Measurements from ENCODE around the gene CCT2. TPM values are rescaled to one million over a fixed set of nuclear protein-coding genes. Genes with fewer than 3 reads are reported as not detected.

Gene CCT2
- total RNA-seq, 2 donors from 2014 or later = 104 to 223 TPM

GRCh38 chr12:69548687-69549086 is 36.6 kb upstream of the CCT2 start:
- Histone ChIP-seq H3K4me1 (no peaks in the 10 kb centered on the region), H3K27me3 (no peaks in the 10 kb centered on the region), H3K36me3 (no peaks in the 10 kb centered on the region), H3K27ac (no peak overlapping the region), H3K9me3 (no peaks in the 10 kb centered on the region), H3K9ac (ENCODE audit: low read depth in 2 of 2, low read length in 2 of 2) (no peak overlapping the region), H3K4me3 (no peak overlapping the region)
- intact Hi-C loops (cut with DNase I) = no loop called here
- no peak for TF ChIP-seq CTCF (IDR thresholded peaks at IDR 0.05)
- no peak for DNase-seq

- Histone ChIP-seq H3K4me3 (no peak overlapping the region), H3K4me1 (no peaks in the 10 kb centered on the region), H3K27ac (no peak overlapping the region), H3K9me3 (no peaks in the 10 kb centered on the region), H3K27me3 (no peaks in the 10 kb centered on the region), H3K36me3 (no peaks in the 10 kb centered on the region), H3K9ac (ENCODE audit: low read depth in 2 of 2, low read length in 2 of 2) (no peak overlapping the region)
- no peak for TF ChIP-seq CTCF (IDR thresholded peaks at IDR 0.05)
- intact Hi-C loops (cut with DNase I) = no loop called here
- DNase-seq = no peak
Observed at GRCh38 chr12:69550569-69551350, 34.5 kb upstream of the CCT2 start.

GRCh38 chr12:69553628-69554248 is 31.5 kb upstream of the CCT2 start:
- no peak for DNase-seq
- Histone ChIP-seq H3K9ac (ENCODE audit: low read depth in 2 of 2, low read length in 2 of 2) (no peak overlapping the region), H3K4me3 (no peak overlapping the region), H3K4me1 (no peaks in the 10 kb centered on the region), H3K36me3 (no peaks in the 10 kb centered on the region), H3K27ac (no peak overlapping the region), H3K9me3 (no peaks in the 10 kb centered on the region), H3K27me3 (no peaks in the 10 kb centered on the region)
- intact Hi-C loops (cut with DNase I) = no loop called here
- TF ChIP-seq CTCF (IDR thresholded peaks at IDR 0.05) = no peak

GRCh38 chr12:69555461-69555860 is 29.8 kb upstream of the CCT2 start:
- no peak overlapping the region for H3K9ac ChIP-seq (ENCODE audit: low read depth in 2 of 2, low read length in 2 of 2)
- no peaks in the 10 kb centered on the region for H3K27me3 ChIP-seq
- H3K9me3 ChIP-seq = no peaks in the 10 kb centered on the region
- TF ChIP-seq CTCF (IDR thresholded peaks at IDR 0.05) = no peak
- no peak overlapping the region for H3K27ac ChIP-seq
- no peak for DNase-seq
- H3K36me3 ChIP-seq = no peaks in the 10 kb centered on the region
- intact Hi-C loops (cut with DNase I) = no loop called here
- no peaks in the 10 kb centered on the region for H3K4me1 ChIP-seq
- H3K4me3 ChIP-seq = no peak overlapping the region

GRCh38 chr12:69556383-69556782 is 28.9 kb upstream of the CCT2 start:
- H3K36me3 ChIP-seq = no peaks in the 10 kb centered on the region
- H3K4me1 ChIP-seq = no peaks in the 10 kb centered on the region
- no peak for TF ChIP-seq CTCF (IDR thresholded peaks at IDR 0.05)
- DNase-seq = no peak
- H3K9me3 ChIP-seq = no peaks in the 10 kb centered on the region
- no peak overlapping the region for H3K4me3 ChIP-seq
- H3K27ac ChIP-seq = no peak overlapping the region
- no peaks in the 10 kb centered on the region for H3K27me3 ChIP-seq
- intact Hi-C loops (cut with DNase I) = no loop called here
- no peak overlapping the region for H3K9ac ChIP-seq (ENCODE audit: low read depth in 2 of 2, low read length in 2 of 2)
